Loucy (cell line): ENCODE results near the gene HOXD8.

Experiments used
- H2AFZ ChIP-seq: fragments of 200-600 bp; sonication (generic); 2 replicates; pipeline ENCODE4 v1.6.0; 2016; ENCODE audit warnings: antibody characterized with exemption, mild to moderate bottlenecking, low read length, moderate library complexity
- H3F3A ChIP-seq: fragments of 200-600 bp; 2 replicates; pipeline ENCODE4 v1.6.0; 2016; ENCODE audit warnings: antibody characterized with exemption, low read depth, mild to moderate bottlenecking
- H3K27me3 ChIP-seq: fragments of 200-600 bp; sonication (generic); 2 replicates; pipeline ENCODE4 v1.6.1; 2014; ENCODE audit warnings: low read length, mild to moderate bottlenecking; ENCODE audit not compliant: insufficient read depth, poor library complexity, severe bottlenecking
- H3K36me3 ChIP-seq: fragments of 200-600 bp; sonication (generic); 2 replicates; pipeline ENCODE4 v1.6.1; 2016; ENCODE audit warnings: low read length; ENCODE audit not compliant: insufficient read depth
- H3K4me1 ChIP-seq: fragments of 200-600 bp; sonication (generic); 2 replicates; pipeline ENCODE4 v1.5.1; 2014; ENCODE audit warnings: low read length, mild to moderate bottlenecking; ENCODE audit not compliant: insufficient read depth, poor library complexity, severe bottlenecking
- H3K4me2 ChIP-seq: fragments of 200-600 bp; sonication (generic); 2 replicates; pipeline ENCODE4 v1.6.0; 2014; ENCODE audit warnings: antibody characterized with exemption, low read length, low read depth, mild to moderate bottlenecking; ENCODE audit not compliant: poor library complexity, severe bottlenecking
- H3K4me3 ChIP-seq: fragments of 200-600 bp; sonication (generic); 2 replicates; pipeline ENCODE4 v1.5.1; 2014; ENCODE audit warnings: low read length, mild to moderate bottlenecking, mixed read lengths; ENCODE audit not compliant: poor library complexity, severe bottlenecking
- H3K79me2 ChIP-seq: fragments of 200-600 bp; sonication (generic); 2 replicates; pipeline ENCODE4 v1.6.1; 2014; ENCODE audit warnings: low read length; ENCODE audit not compliant: insufficient read depth
- H3K9ac ChIP-seq: fragments of 200-600 bp; sonication (generic); 2 replicates; pipeline ENCODE4 v1.6.0; 2014; ENCODE audit warnings: mild to moderate bottlenecking, low read depth, low read length, moderate library complexity; ENCODE audit not compliant: poor library complexity, severe bottlenecking
- H3K9me2 ChIP-seq: fragments of 200-600 bp; sonication (generic); replicated peaks from 2 replicates; pipeline ENCODE4 v1.6.1; 2016; ENCODE audit warnings: low read depth, low read length, mixed read lengths
- H3K9me3 ChIP-seq: fragments of 200-600 bp; sonication (generic); 2 replicates; pipeline ENCODE4 v1.6.1; 2014; ENCODE audit warnings: mild to moderate bottlenecking, antibody characterized with exemption, low read length, low read depth; ENCODE audit not compliant: insufficient read depth
- H4K20me1 ChIP-seq: fragments of 200-600 bp; sonication (generic); 2 replicates; pipeline ENCODE4 v1.6.0; 2014; ENCODE audit warnings: antibody characterized with exemption, low read length, mild to moderate bottlenecking; ENCODE audit not compliant: insufficient read depth, poor library complexity, severe bottlenecking
- CTCF ChIP-seq: fragments of 200-600 bp; sonication (generic); conservative IDR thresholded peaks from 2 replicates; pipeline ENCODE4 v1.5.1; 2014; ENCODE audit warnings: mild to moderate bottlenecking, antibody characterized with exemption, low read length
- EZH2phosphoT487 ChIP-seq: fragments of 200-600 bp; IDR thresholded peaks from 2 replicates; pipeline ENCODE4 v1.6.1; 2018; ENCODE audit warnings: antibody characterized with exemption, mild to moderate bottlenecking, moderate library complexity, borderline replicate concordance

The HOXD8 gene

GRCh38 chr2:176130147-176130956, 847 bp downstream of the HOXD8 start:
- no peak overlapping the region for H3K4me2 ChIP-seq
- no peaks in the 10 kb centered on the region for H3K27me3 ChIP-seq
- H3K4me3 ChIP-seq: no peak overlapping the region
- no peaks in the 10 kb centered on the region for H4K20me1 ChIP-seq
- no peak overlapping the region for H3K9ac ChIP-seq
- H3K4me1 ChIP-seq: no peaks in the 10 kb centered on the region
- H3F3A ChIP-seq: no peaks in the 10 kb centered on the region
- H3K36me3 ChIP-seq: no peaks in the 10 kb centered on the region
- H2AFZ ChIP-seq: no peak overlapping the region
- no peaks in the 10 kb centered on the region for H3K9me3 ChIP-seq
- H3K79me2 ChIP-seq: no peaks in the 10 kb centered on the region
- TF ChIP-seq EZH2phosphoT487 (no peak), CTCF (no peak)
- no peaks in the 10 kb centered on the region for H3K9me2 ChIP-seq

GRCh38 chr2:176130957-176131847, 1.7 kb downstream of the HOXD8 start:
- no peaks in the 10 kb centered on the region for H3F3A ChIP-seq
- TF ChIP-seq CTCF (no peak), EZH2phosphoT487 (no peak)
- no peaks in the 10 kb centered on the region for H3K27me3 ChIP-seq
- no peak overlapping the region for H2AFZ ChIP-seq
- no peaks in the 10 kb centered on the region for H3K9me3 ChIP-seq
- no peaks in the 10 kb centered on the region for H3K36me3 ChIP-seq
- no peaks in the 10 kb centered on the region for H3K9me2 ChIP-seq
- H3K4me2 ChIP-seq: no peak overlapping the region
- H3K9ac ChIP-seq: no peak overlapping the region
- no peaks in the 10 kb centered on the region for H4K20me1 ChIP-seq
- no peaks in the 10 kb centered on the region for H3K79me2 ChIP-seq
- no peak overlapping the region for H3K4me3 ChIP-seq
- H3K4me1 ChIP-seq: no peaks in the 10 kb centered on the region

GRCh38 chr2:176131848-176132158, 2.3 kb downstream of the HOXD8 start:
- H3K79me2 ChIP-seq: no peaks in the 10 kb centered on the region
- no peaks in the 10 kb centered on the region for H3K9me2 ChIP-seq
- H3K27me3 ChIP-seq: no peaks in the 10 kb centered on the region
- no peak overlapping the region for H2AFZ ChIP-seq
- no peaks in the 10 kb centered on the region for H3K36me3 ChIP-seq
- H3K9ac ChIP-seq: no peak overlapping the region
- no peak overlapping the region for H3K4me2 ChIP-seq
- H3K9me3 ChIP-seq: no peaks in the 10 kb centered on the region
- TF ChIP-seq EZH2phosphoT487 (no peak), CTCF (no peak)
- H4K20me1 ChIP-seq: no peaks in the 10 kb centered on the region
- H3F3A ChIP-seq: no peaks in the 10 kb centered on the region
- H3K4me1 ChIP-seq: no peaks in the 10 kb centered on the region
- H3K4me3 ChIP-seq: no peak overlapping the region
